ENCODE data around the gene FGF12.

The FGF12 gene

GRCh38 chr3:192260116-192261010 lies 467.0 kb downstream of the FGF12 start:
- DNase-seq (ENCODE audit: low read depth in 2 of 2): no peak

- no peak for DNase-seq (ENCODE audit: low read depth in 2 of 2)
These were observed 467.7 kb downstream of the FGF12 start for GRCh38 chr3:192259661-192260060.

- DNase-seq (ENCODE audit: low read depth in 2 of 2): no peak
These were observed 468.6 kb downstream of the FGF12 start for GRCh38 chr3:192258721-192259120.

GRCh38 chr3:192255839-192256238 lies 471.5 kb downstream of the FGF12 start:
- DNase-seq (ENCODE audit: low read depth in 2 of 2): no peak

- no peak for DNase-seq (ENCODE audit: low read depth in 2 of 2)
These were observed 474.0 kb downstream of the FGF12 start for GRCh38 chr3:192253138-192253887.

- no peak for DNase-seq (ENCODE audit: low read depth in 2 of 2)
These were observed 477.8 kb downstream of the FGF12 start for GRCh38 chr3:192249516-192249915.

GRCh38 chr3:192246847-192247559 lies 480.3 kb downstream of the FGF12 start:
- no peak for DNase-seq (ENCODE audit: low read depth in 2 of 2)

GRCh38 chr3:192244591-192244990 lies 482.8 kb downstream of the FGF12 start:
- DNase-seq (ENCODE audit: low read depth in 2 of 2): no peak

GRCh38 chr3:192239956-192240355 lies 487.4 kb downstream of the FGF12 start:
- DNase-seq (ENCODE audit: low read depth in 2 of 2): no peak

- no peak for DNase-seq (ENCODE audit: low read depth in 2 of 2)
These were observed 489.2 kb downstream of the FGF12 start for GRCh38 chr3:192237992-192238608.

- DNase-seq (ENCODE audit: low read depth in 2 of 2): no peak
These were observed 497.5 kb downstream of the FGF12 start for GRCh38 chr3:192229866-192230265.

- no peak for DNase-seq (ENCODE audit: low read depth in 2 of 2)
These were observed 502.6 kb downstream of the FGF12 start for GRCh38 chr3:192224634-192225155.

- no peak for DNase-seq (ENCODE audit: low read depth in 2 of 2)
These were observed 503.5 kb downstream of the FGF12 start for GRCh38 chr3:192223815-192224214.

GRCh38 chr3:192220915-192221314 lies 506.4 kb downstream of the FGF12 start:
- DNase-seq (ENCODE audit: low read depth in 2 of 2): no peak

- DNase-seq (ENCODE audit: low read depth in 2 of 2): no peak
These were observed 507.4 kb downstream of the FGF12 start for GRCh38 chr3:192219926-192220325.

- no peak for DNase-seq (ENCODE audit: low read depth in 2 of 2)
These were observed 511.3 kb downstream of the FGF12 start for GRCh38 chr3:192216067-192216466.

- no peak for DNase-seq (ENCODE audit: low read depth in 2 of 2)
These were observed 514.4 kb downstream of the FGF12 start for GRCh38 chr3:192212979-192213378.

- DNase-seq (ENCODE audit: low read depth in 2 of 2): no peak
These were observed 515.0 kb downstream of the FGF12 start for GRCh38 chr3:192212335-192212734.

GRCh38 chr3:192207651-192208050 lies 519.7 kb downstream of the FGF12 start:
- no peak for DNase-seq (ENCODE audit: low read depth in 2 of 2)

- DNase-seq (ENCODE audit: low read depth in 2 of 2): no peak
These were observed 520.1 kb downstream of the FGF12 start for GRCh38 chr3:192207239-192207638.

GRCh38 chr3:192194085-192194484 lies 533.3 kb downstream of the FGF12 start:
- DNase-seq (ENCODE audit: low read depth in 2 of 2): no peak
